ENCODE data around the gene FOXO1.

FOXO1 gene

DNA sequence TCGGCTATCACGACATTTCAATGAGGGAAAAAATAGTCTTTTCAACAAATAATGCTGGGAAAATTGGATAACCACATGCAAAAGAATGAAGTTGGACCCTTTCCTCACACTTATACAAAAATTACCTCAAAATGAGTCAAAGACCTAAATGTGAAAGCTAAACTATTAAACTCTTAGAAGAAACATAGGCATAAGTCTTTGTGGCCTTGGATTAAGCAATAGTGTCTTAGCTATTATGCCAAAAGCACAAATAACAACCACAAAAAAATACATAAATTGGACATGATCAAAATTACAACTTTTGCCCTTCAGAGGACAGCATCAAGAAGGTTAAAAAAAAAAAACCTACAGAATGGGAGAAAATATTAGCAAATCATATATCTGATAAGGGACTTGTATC is 156.6 kb downstream of the FOXO1 start:
- TF ChIP-seq, protein P1, sequence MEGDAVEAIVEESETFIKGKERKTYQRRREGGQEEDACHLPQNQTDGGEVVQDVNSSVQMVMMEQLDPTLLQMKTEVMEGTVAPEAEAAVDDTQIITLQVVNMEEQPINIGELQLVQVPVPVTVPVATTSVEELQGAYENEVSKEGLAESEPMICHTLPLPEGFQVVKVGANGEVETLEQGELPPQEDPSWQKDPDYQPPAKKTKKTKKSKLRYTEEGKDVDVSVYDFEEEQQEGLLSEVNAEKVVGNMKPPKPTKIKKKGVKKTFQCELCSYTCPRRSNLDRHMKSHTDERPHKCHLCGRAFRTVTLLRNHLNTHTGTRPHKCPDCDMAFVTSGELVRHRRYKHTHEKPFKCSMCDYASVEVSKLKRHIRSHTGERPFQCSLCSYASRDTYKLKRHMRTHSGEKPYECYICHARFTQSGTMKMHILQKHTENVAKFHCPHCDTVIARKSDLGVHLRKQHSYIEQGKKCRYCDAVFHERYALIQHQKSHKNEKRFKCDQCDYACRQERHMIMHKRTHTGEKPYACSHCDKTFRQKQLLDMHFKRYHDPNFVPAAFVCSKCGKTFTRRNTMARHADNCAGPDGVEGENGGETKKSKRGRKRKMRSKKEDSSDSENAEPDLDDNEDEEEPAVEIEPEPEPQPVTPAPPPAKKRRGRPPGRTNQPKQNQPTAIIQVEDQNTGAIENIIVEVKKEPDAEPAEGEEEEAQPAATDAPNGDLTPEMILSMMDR (IDR thresholded peaks at IDR 0.05; ENCODE audit: insufficient read depth, low read length, poor library complexity, severe bottlenecking) = no peak
- no peak for TF ChIP-seq EZH2phosphoT487 (conservative IDR thresholded peaks at IDR 0.05; ENCODE audit: low read length)
- H2AFZ ChIP-seq (ENCODE audit: low read depth, low read length, severe bottlenecking) = no peak overlapping the region
- no peak overlapping the region for H3K9ac ChIP-seq (ENCODE audit: low read length)
- no peaks in the 10 kb centered on the region for H3F3A ChIP-seq (ENCODE audit: insufficient read depth)
- H3K4me2 ChIP-seq (ENCODE audit: low read depth, low read length, poor library complexity, severe bottlenecking) = no peak overlapping the region
- H3K9me3 ChIP-seq (ENCODE audit: insufficient read depth, low read length) = no peaks in the 10 kb centered on the region
- H3K27me3 ChIP-seq (ENCODE audit: low read length) = no peaks in the 10 kb centered on the region
- H3K79me2 ChIP-seq (ENCODE audit: insufficient read depth, low read length) = no peaks in the 10 kb centered on the region
- H3K36me3 ChIP-seq (ENCODE audit: low read length) = no peaks in the 10 kb centered on the region
- no peak overlapping the region for H3K4me3 ChIP-seq (ENCODE audit: insufficient read depth, low read length, poor library complexity, severe bottlenecking)
- H4K20me1 ChIP-seq (ENCODE audit: low read depth, low read length) = no peaks in the 10 kb centered on the region
- no peaks in the 10 kb centered on the region for H3K9me2 ChIP-seq (replicated peaks; ENCODE audit: insufficient read depth, low read length)
- no peak overlapping the region for H3K27ac ChIP-seq (ENCODE audit: low read depth, low read length)

DNA sequence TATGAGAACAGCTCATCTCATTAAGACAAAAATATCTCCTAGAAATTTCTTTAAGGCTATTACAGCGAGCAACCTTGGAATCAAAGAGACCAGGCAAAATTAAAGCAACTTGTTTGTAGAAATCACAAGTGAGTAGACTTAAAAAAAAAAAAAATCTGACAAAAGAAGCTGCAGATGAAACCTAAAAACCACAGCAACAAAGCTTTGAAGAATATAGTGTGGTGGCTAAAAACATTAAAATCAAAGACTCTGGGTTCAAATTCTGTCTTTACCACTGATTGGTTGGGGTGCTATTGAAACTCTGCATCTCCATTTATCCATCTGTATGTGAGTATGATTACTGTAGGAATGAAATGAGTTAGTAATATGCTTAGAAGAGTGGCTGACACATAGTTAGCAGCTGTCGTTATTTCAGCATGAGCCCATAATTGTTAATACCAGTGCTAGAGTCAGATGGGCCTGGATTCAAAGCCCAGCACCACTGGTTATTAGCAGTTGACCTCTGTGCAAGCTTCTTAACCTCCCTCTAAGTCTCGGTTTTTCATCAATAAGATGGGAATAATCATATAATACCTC is 157.6 kb downstream of the FOXO1 start:
- no peak overlapping the region for H2AFZ ChIP-seq (ENCODE audit: low read depth, low read length, severe bottlenecking)
- no peaks in the 10 kb centered on the region for H3F3A ChIP-seq (ENCODE audit: insufficient read depth)
- H3K36me3 ChIP-seq (ENCODE audit: low read length) = no peaks in the 10 kb centered on the region
- no peaks in the 10 kb centered on the region for H3K27me3 ChIP-seq (ENCODE audit: low read length)
- no peak overlapping the region for H3K27ac ChIP-seq (ENCODE audit: low read depth, low read length)
- H3K4me2 ChIP-seq (ENCODE audit: low read depth, low read length, poor library complexity, severe bottlenecking) = no peak overlapping the region
- no peak overlapping the region for H3K9ac ChIP-seq (ENCODE audit: low read length)
- no peak overlapping the region for H3K4me3 ChIP-seq (ENCODE audit: insufficient read depth, low read length, poor library complexity, severe bottlenecking)
- TF ChIP-seq, protein P1 (IDR thresholded peaks at IDR 0.05; ENCODE audit: insufficient read depth, low read length, poor library complexity, severe bottlenecking) = no peak
- TF ChIP-seq EZH2phosphoT487 (conservative IDR thresholded peaks at IDR 0.05; ENCODE audit: low read length) = no peak
- no peaks in the 10 kb centered on the region for H3K79me2 ChIP-seq (ENCODE audit: insufficient read depth, low read length)
- no peaks in the 10 kb centered on the region for H3K9me2 ChIP-seq (replicated peaks; ENCODE audit: insufficient read depth, low read length)
- H3K9me3 ChIP-seq (ENCODE audit: insufficient read depth, low read length) = no peaks in the 10 kb centered on the region
- no peaks in the 10 kb centered on the region for H4K20me1 ChIP-seq (ENCODE audit: low read depth, low read length)

DNA sequence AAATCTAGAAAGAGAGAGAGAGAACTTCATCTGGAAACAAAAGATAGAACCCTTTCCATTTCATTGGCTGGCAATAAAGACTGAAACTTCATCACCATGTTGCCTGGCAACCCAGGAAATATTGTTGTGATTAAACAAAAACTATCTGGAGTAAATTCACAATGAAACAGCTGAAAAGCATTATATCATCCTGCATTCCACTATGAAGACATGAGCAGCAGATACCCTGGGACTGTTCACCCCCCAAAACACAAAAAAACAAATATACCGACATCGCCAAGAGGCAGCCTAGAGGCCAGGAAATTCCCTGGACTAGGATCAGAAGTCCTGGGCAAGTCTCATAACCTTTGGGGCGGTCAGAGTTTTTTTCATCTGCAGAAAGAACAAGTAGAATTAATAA is 158.3 kb downstream of the FOXO1 start:
- Histone ChIP-seq H2AFZ (ENCODE audit: low read depth, low read length, severe bottlenecking) (no peak overlapping the region), H3K9me3 (ENCODE audit: insufficient read depth, low read length) (no peaks in the 10 kb centered on the region), H3K27ac (ENCODE audit: low read depth, low read length) (no peak overlapping the region), H4K20me1 (ENCODE audit: low read depth, low read length) (no peaks in the 10 kb centered on the region), H3F3A (ENCODE audit: insufficient read depth) (no peaks in the 10 kb centered on the region), H3K9ac (ENCODE audit: low read length) (no peak overlapping the region), H3K79me2 (ENCODE audit: insufficient read depth, low read length) (no peaks in the 10 kb centered on the region), H3K4me3 (ENCODE audit: insufficient read depth, low read length, poor library complexity, severe bottlenecking) (no peak overlapping the region), H3K4me2 (ENCODE audit: low read depth, low read length, poor library complexity, severe bottlenecking) (no peak overlapping the region), H3K27me3 (ENCODE audit: low read length) (no peaks in the 10 kb centered on the region), H3K9me2 (replicated peaks; ENCODE audit: insufficient read depth, low read length) (no peaks in the 10 kb centered on the region), H3K36me3 (ENCODE audit: low read length) (no peaks in the 10 kb centered on the region)
- no peak for TF ChIP-seq EZH2phosphoT487 (conservative IDR thresholded peaks at IDR 0.05; ENCODE audit: low read length)

DNA sequence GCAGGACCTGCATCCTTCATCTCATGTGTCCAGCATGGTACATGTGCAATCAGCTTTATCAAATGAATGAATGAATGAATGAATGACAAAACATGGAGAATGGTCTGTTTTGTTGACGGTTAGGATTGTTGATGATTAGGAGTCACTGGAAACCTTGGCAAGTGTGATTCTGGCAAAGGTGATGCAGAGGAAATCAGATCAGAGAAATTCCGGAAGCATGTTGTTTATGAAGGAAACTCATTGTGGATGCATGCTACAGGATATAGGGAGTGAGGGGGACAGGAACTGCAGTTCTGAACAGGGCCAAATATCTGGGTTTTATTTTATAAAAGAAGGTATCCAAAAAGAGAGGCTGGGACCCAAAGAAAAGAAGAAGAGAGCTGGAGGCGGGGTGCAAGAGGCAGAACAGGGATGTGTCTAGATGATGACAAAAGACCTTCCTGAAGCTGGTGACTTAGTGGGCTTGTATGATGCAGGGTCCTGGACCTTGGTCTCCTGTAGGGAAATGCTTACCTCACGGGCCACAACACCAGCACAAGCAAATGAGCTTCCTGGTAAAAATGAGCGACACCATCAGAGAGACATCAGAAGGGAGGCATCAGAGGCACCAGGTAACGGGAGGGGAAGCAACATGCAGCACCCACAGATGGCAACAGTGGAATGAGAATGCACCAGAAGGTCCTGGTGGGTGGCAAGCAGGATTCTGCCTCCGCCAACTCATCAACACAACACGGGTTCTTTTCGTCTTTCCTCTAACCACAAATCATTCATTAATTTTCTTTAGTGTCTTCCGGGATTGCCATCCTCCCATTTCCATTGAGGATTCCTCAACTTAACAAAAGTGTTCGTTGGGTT is 159.6 kb downstream of the FOXO1 start:
- Histone ChIP-seq H3K9me2 (replicated peaks; ENCODE audit: insufficient read depth, low read length) (no peaks in the 10 kb centered on the region), H4K20me1 (ENCODE audit: low read depth, low read length) (no peaks in the 10 kb centered on the region), H3K4me3 (ENCODE audit: insufficient read depth, low read length, poor library complexity, severe bottlenecking) (no peak overlapping the region), H3K36me3 (ENCODE audit: low read length) (no peaks in the 10 kb centered on the region), H3F3A (ENCODE audit: insufficient read depth) (no peaks in the 10 kb centered on the region), H3K27me3 (ENCODE audit: low read length) (no peaks in the 10 kb centered on the region), H3K79me2 (ENCODE audit: insufficient read depth, low read length) (no peaks in the 10 kb centered on the region), H3K9me3 (ENCODE audit: insufficient read depth, low read length) (no peaks in the 10 kb centered on the region), H3K27ac (ENCODE audit: low read depth, low read length) (no peak overlapping the region), H3K9ac (ENCODE audit: low read length) (no peak overlapping the region), H3K4me2 (ENCODE audit: low read depth, low read length, poor library complexity, severe bottlenecking) (no peak overlapping the region), H2AFZ (ENCODE audit: low read depth, low read length, severe bottlenecking) (no peak overlapping the region)
- TF ChIP-seq, protein P1 (IDR thresholded peaks at IDR 0.05; ENCODE audit: insufficient read depth, low read length, poor library complexity, severe bottlenecking) = no peak
- TF ChIP-seq EZH2phosphoT487 (conservative IDR thresholded peaks at IDR 0.05; ENCODE audit: low read length) = no peak

Data from SU-DHL-6 (cell line).